ENCODE results near the gene LGI1.

The LGI1 gene

GRCh38 chr10:93754761-93755160 lies 3.0 kb upstream of the LGI1 start:
- Histone ChIP-seq H3K9me3 (ENCODE audit: control extremely low read depth in 1 of 5, control insufficient read depth in 4 of 5, insufficient read depth in 2 of 5, low read depth in 1 of 5, low read length in 4 of 5) (no peaks in the 10 kb centered on the region), H3K4me3 (ENCODE audit: control insufficient read depth in 1 of 7, extremely low read depth in 1 of 7, insufficient read depth in 4 of 7, low read depth in 2 of 7, low read length in 6 of 7) (no peak overlapping the region), H3K4me1 (ENCODE audit: control extremely low read depth in 1 of 4, control insufficient read depth in 4 of 4, insufficient read depth in 4 of 4, low read length in 3 of 4) (peaks cover 0 to 9% (median 2%) of the 10 kb centered on the region in 4 experiments), H3K27me3 (replicated peaks in 2 of 5; ENCODE audit: control insufficient read depth in 4 of 5, insufficient read depth in 5 of 5, low read length in 4 of 5) (peaks cover 6 to 43% (median 34%) of the 10 kb centered on the region in 5 experiments), H3K36me3 (ENCODE audit: control insufficient read depth in 4 of 4, insufficient read depth in 4 of 4, low read length in 3 of 4) (no peaks in the 10 kb centered on the region), H3K27ac (ENCODE audit: insufficient read depth in 1 of 2, low read depth in 1 of 2, low read length in 2 of 2, poor library complexity in 1 of 2, severe bottlenecking in 2 of 2) (no peak overlapping the region)
- WGBS (ENCODE audit: insufficient coverage): 100% methylated on average over 3 of the region's 3 CpGs
- POLR2A ChIA-PET: no interaction called here
- DNase-seq: no peak
- CTCF ChIA-PET: interaction anchor here (1.1 kb wide), 1 partner anchor 11 kb away, joined by 3 read pairs; no protein-coding TSS in a partner anchor

- CTCF ChIA-PET: no interaction called here
- POLR2A ChIA-PET: no interaction called here
These were observed 2.2 kb upstream of the LGI1 start for GRCh38 chr10:93755443-93756116.

GRCh38 chr10:93756118-93756517 lies 1.6 kb upstream of the LGI1 start:
- Histone ChIP-seq H3K4me1 (ENCODE audit: control extremely low read depth in 1 of 4, control insufficient read depth in 4 of 4, insufficient read depth in 4 of 4, low read length in 3 of 4) (peaks cover 0 to 9% (median 2%) of the 10 kb centered on the region in 4 experiments), H3K27ac (ENCODE audit: insufficient read depth in 1 of 2, low read depth in 1 of 2, low read length in 2 of 2, poor library complexity in 1 of 2, severe bottlenecking in 2 of 2) (no peak overlapping the region), H3K36me3 (ENCODE audit: control insufficient read depth in 4 of 4, insufficient read depth in 4 of 4, low read length in 3 of 4) (no peaks in the 10 kb centered on the region), H3K4me3 (ENCODE audit: control insufficient read depth in 1 of 7, extremely low read depth in 1 of 7, insufficient read depth in 4 of 7, low read depth in 2 of 7, low read length in 6 of 7) (no peak overlapping the region), H3K27me3 (replicated peaks in 2 of 5; ENCODE audit: control insufficient read depth in 4 of 5, insufficient read depth in 5 of 5, low read length in 4 of 5) (peaks cover 6 to 53% (median 40%) of the 10 kb centered on the region in 5 experiments), H3K9me3 (ENCODE audit: control extremely low read depth in 1 of 5, control insufficient read depth in 4 of 5, insufficient read depth in 2 of 5, low read depth in 1 of 5, low read length in 4 of 5) (no peaks in the 10 kb centered on the region)
- DNase-seq: no peak
- ChIA-PET CTCF (no interaction called here), POLR2A (no interaction called here)
- WGBS (ENCODE audit: insufficient coverage): 67% methylated on average over 1 of the region's 3 CpGs

More at GRCh38 chr10:93755443-93756116, 2.2 kb upstream of the LGI1 start:
- WGBS (ENCODE audit: insufficient coverage): 75% methylated on average over 7 of the region's 10 CpGs
- peaks cover 6 to 48% (median 38%) of the 10 kb centered on the region in 5 experiments for H3K27me3 ChIP-seq (replicated peaks in 2 of 5; ENCODE audit: control insufficient read depth in 4 of 5, insufficient read depth in 5 of 5, low read length in 4 of 5)
- H3K4me3 ChIP-seq (ENCODE audit: control insufficient read depth in 1 of 7, extremely low read depth in 1 of 7, insufficient read depth in 4 of 7, low read depth in 2 of 7, low read length in 6 of 7): no peak overlapping the region
- no peak for DNase-seq
- no peak overlapping the region for H3K27ac ChIP-seq (ENCODE audit: insufficient read depth in 1 of 2, low read depth in 1 of 2, low read length in 2 of 2, poor library complexity in 1 of 2, severe bottlenecking in 2 of 2)
- H3K4me1 ChIP-seq (ENCODE audit: control extremely low read depth in 1 of 4, control insufficient read depth in 4 of 4, insufficient read depth in 4 of 4, low read length in 3 of 4): peaks cover 0 to 9% (median 2%) of the 10 kb centered on the region in 4 experiments
- no peaks in the 10 kb centered on the region for H3K9me3 ChIP-seq (ENCODE audit: control extremely low read depth in 1 of 5, control insufficient read depth in 4 of 5, insufficient read depth in 2 of 5, low read depth in 1 of 5, low read length in 4 of 5)
- no peaks in the 10 kb centered on the region for H3K36me3 ChIP-seq (ENCODE audit: control insufficient read depth in 4 of 4, insufficient read depth in 4 of 4, low read length in 3 of 4)

- H3K27ac ChIP-seq (ENCODE audit: insufficient read depth in 1 of 2, low read depth in 1 of 2, low read length in 2 of 2, poor library complexity in 1 of 2, severe bottlenecking in 2 of 2): no peak overlapping the region
- H3K4me1 ChIP-seq (ENCODE audit: control extremely low read depth in 1 of 4, control insufficient read depth in 4 of 4, insufficient read depth in 4 of 4, low read length in 3 of 4): peaks cover 0 to 5% (median 0%) of the 10 kb centered on the region in 4 experiments
- H3K27me3 ChIP-seq (replicated peaks in 2 of 5; ENCODE audit: control insufficient read depth in 4 of 5, insufficient read depth in 5 of 5, low read length in 4 of 5): peaks cover 6 to 56% (median 37%) of the 10 kb centered on the region in 5 experiments
- ChIA-PET POLR2A (no interaction called here), CTCF (no interaction called here)
- H3K36me3 ChIP-seq (ENCODE audit: control insufficient read depth in 4 of 4, insufficient read depth in 4 of 4, low read length in 3 of 4): no peaks in the 10 kb centered on the region
- no peak overlapping the region for H3K4me3 ChIP-seq (ENCODE audit: control insufficient read depth in 1 of 7, extremely low read depth in 1 of 7, insufficient read depth in 4 of 7, low read depth in 2 of 7, low read length in 6 of 7)
- H3K9me3 ChIP-seq (ENCODE audit: control extremely low read depth in 1 of 5, control insufficient read depth in 4 of 5, insufficient read depth in 2 of 5, low read depth in 1 of 5, low read length in 4 of 5): no peaks in the 10 kb centered on the region
- WGBS (ENCODE audit: insufficient coverage): 50% methylated on average over 1 of the region's 5 CpGs
- no peak for DNase-seq
These were observed 600 bp upstream of the LGI1 start for GRCh38 chr10:93757136-93757535.

- 80% methylated on average over 1 of the region's 5 CpGs for WGBS (ENCODE audit: insufficient coverage)
These were observed 761 bp downstream of the LGI1 start for GRCh38 chr10:93758508-93758885.

GRCh38 chr10:93758891-93759410 lies 1.2 kb downstream of the LGI1 start:
- POLR2A ChIA-PET: no interaction called here
- 72% methylated on average over 2 of the region's 4 CpGs for WGBS (ENCODE audit: insufficient coverage)
- no peak overlapping the region for H3K4me3 ChIP-seq (ENCODE audit: control insufficient read depth in 1 of 7, extremely low read depth in 1 of 7, insufficient read depth in 4 of 7, low read depth in 2 of 7, low read length in 6 of 7)
- no peaks in the 10 kb centered on the region for H3K9me3 ChIP-seq (ENCODE audit: control extremely low read depth in 1 of 5, control insufficient read depth in 4 of 5, insufficient read depth in 2 of 5, low read depth in 1 of 5, low read length in 4 of 5)
- H3K36me3 ChIP-seq (ENCODE audit: control insufficient read depth in 4 of 4, insufficient read depth in 4 of 4, low read length in 3 of 4): no peaks in the 10 kb centered on the region
- peaks cover 0 to 5% (median 0%) of the 10 kb centered on the region in 4 experiments for H3K4me1 ChIP-seq (ENCODE audit: control extremely low read depth in 1 of 4, control insufficient read depth in 4 of 4, insufficient read depth in 4 of 4, low read length in 3 of 4)
- CTCF ChIA-PET: no interaction called here
- H3K27ac ChIP-seq (ENCODE audit: insufficient read depth in 1 of 2, low read depth in 1 of 2, low read length in 2 of 2, poor library complexity in 1 of 2, severe bottlenecking in 2 of 2): no peak overlapping the region
- peaks cover 6 to 63% (median 41%) of the 10 kb centered on the region in 5 experiments for H3K27me3 ChIP-seq (replicated peaks in 2 of 5; ENCODE audit: control insufficient read depth in 4 of 5, insufficient read depth in 5 of 5, low read length in 4 of 5)
- no peak for DNase-seq

More at GRCh38 chr10:93758508-93758885, 761 bp downstream of the LGI1 start:
- H3K27me3 ChIP-seq (replicated peaks in 2 of 5; ENCODE audit: control insufficient read depth in 4 of 5, insufficient read depth in 5 of 5, low read length in 4 of 5): peaks cover 6 to 62% (median 39%) of the 10 kb centered on the region in 5 experiments
- CTCF ChIA-PET: no interaction called here
- POLR2A ChIA-PET: no interaction called here
- peaks cover 0 to 5% (median 0%) of the 10 kb centered on the region in 4 experiments for H3K4me1 ChIP-seq (ENCODE audit: control extremely low read depth in 1 of 4, control insufficient read depth in 4 of 4, insufficient read depth in 4 of 4, low read length in 3 of 4)
- no peak overlapping the region for H3K27ac ChIP-seq (ENCODE audit: insufficient read depth in 1 of 2, low read depth in 1 of 2, low read length in 2 of 2, poor library complexity in 1 of 2, severe bottlenecking in 2 of 2)
- H3K9me3 ChIP-seq (ENCODE audit: control extremely low read depth in 1 of 5, control insufficient read depth in 4 of 5, insufficient read depth in 2 of 5, low read depth in 1 of 5, low read length in 4 of 5): no peaks in the 10 kb centered on the region
- no peak for DNase-seq
- no peaks in the 10 kb centered on the region for H3K36me3 ChIP-seq (ENCODE audit: control insufficient read depth in 4 of 4, insufficient read depth in 4 of 4, low read length in 3 of 4)
- H3K4me3 ChIP-seq (ENCODE audit: control insufficient read depth in 1 of 7, extremely low read depth in 1 of 7, insufficient read depth in 4 of 7, low read depth in 2 of 7, low read length in 6 of 7): no peak overlapping the region

- CTCF ChIA-PET: no interaction called here
- Histone ChIP-seq H3K27me3 (replicated peaks in 2 of 5; ENCODE audit: control insufficient read depth in 4 of 5, insufficient read depth in 5 of 5, low read length in 4 of 5) (peaks cover 6 to 61% (median 34%) of the 10 kb centered on the region in 5 experiments), H3K9me3 (ENCODE audit: control extremely low read depth in 1 of 5, control insufficient read depth in 4 of 5, insufficient read depth in 2 of 5, low read depth in 1 of 5, low read length in 4 of 5) (no peaks in the 10 kb centered on the region), H3K4me1 (ENCODE audit: control extremely low read depth in 1 of 4, control insufficient read depth in 4 of 4, insufficient read depth in 4 of 4, low read length in 3 of 4) (peaks cover 0 to 5% (median 0%) of the 10 kb centered on the region in 4 experiments), H3K27ac (ENCODE audit: insufficient read depth in 1 of 2, low read depth in 1 of 2, low read length in 2 of 2, poor library complexity in 1 of 2, severe bottlenecking in 2 of 2) (no peak overlapping the region), H3K36me3 (ENCODE audit: control insufficient read depth in 4 of 4, insufficient read depth in 4 of 4, low read length in 3 of 4) (no peaks in the 10 kb centered on the region), H3K4me3 (ENCODE audit: control insufficient read depth in 1 of 7, extremely low read depth in 1 of 7, insufficient read depth in 4 of 7, low read depth in 2 of 7, low read length in 6 of 7) (no peak overlapping the region)
- DNase-seq: no peak
- POLR2A ChIA-PET: no interaction called here
- WGBS (ENCODE audit: insufficient coverage): 91% methylated on average over 7 of the region's 7 CpGs
These were observed 2.8 kb downstream of the LGI1 start for GRCh38 chr10:93760490-93760889.

All from common myeloid progenitor, CD34-positive (primary cell).